Activated T-cell treated with anti-CD3 and anti-CD28 coated beads, Interleukin-2, amount 50 U/mL, for 72 hours (primary cell): Measurements from ENCODE around the gene HTATSF1. TPM values are rescaled to one million over a fixed set of nuclear protein-coding genes. Genes with fewer than 3 reads are reported as not detected.

Experiments
- ATAC-seq, 2 donors: fragments of 150-1000 bp; cut with Tn5 transposase; replicated peaks in 1 of 2; 2 replicates each; pipeline ENCODE4 v1.10.0; 2021; ENCODE audit warnings: moderate library complexity in 2 of 2, mild to moderate bottlenecking in 1 of 2
- DNase-seq, 2 donors: peaks; one replicate each; pipeline ENCODE4 v3.0.0; 2021 to 2022; ENCODE audit warnings: mixed read lengths in 1 of 2
- H3K27ac Mint-ChIP-seq: one replicate; pipeline ENCODE4 v1.8.0; 2022; ENCODE audit warnings: mild to moderate bottlenecking, moderate library complexity, mixed read lengths
- H3K27me3 Mint-ChIP-seq: one replicate; pipeline ENCODE4 v1.8.0; 2022; ENCODE audit warnings: low read depth, mixed read lengths
- H3K36me3 Mint-ChIP-seq, 2 donors: one replicate each; pipeline ENCODE4 v1.8.0; 2022; ENCODE audit warnings: mixed read lengths in 2 of 2, mild to moderate bottlenecking in 1 of 2; ENCODE audit not compliant: insufficient read depth in 2 of 2
- H3K4me1 Mint-ChIP-seq: one replicate; pipeline ENCODE4 v1.8.0; 2022; ENCODE audit warnings: low read depth, mixed read lengths
- H3K4me3 Mint-ChIP-seq, 2 donors: one replicate each; pipeline ENCODE4 v1.8.0; 2022; ENCODE audit warnings: mild to moderate bottlenecking in 2 of 2, mixed read lengths in 2 of 2, moderate library complexity in 2 of 2
- H3K9me3 Mint-ChIP-seq, 2 donors: one replicate each; pipeline ENCODE4 v1.8.0; 2022; ENCODE audit warnings: mixed read lengths in 2 of 2
- total RNA-seq, 2 donors: library from RNA; stranded (reverse); gene quantifications; one replicate each; pipeline ENCODE4 v1.2.3, GENCODE V29; 2022

Gene HTATSF1
- total RNA-seq = 10 to 100 TPM; 37.2 to 39.2 TPM

DNA sequence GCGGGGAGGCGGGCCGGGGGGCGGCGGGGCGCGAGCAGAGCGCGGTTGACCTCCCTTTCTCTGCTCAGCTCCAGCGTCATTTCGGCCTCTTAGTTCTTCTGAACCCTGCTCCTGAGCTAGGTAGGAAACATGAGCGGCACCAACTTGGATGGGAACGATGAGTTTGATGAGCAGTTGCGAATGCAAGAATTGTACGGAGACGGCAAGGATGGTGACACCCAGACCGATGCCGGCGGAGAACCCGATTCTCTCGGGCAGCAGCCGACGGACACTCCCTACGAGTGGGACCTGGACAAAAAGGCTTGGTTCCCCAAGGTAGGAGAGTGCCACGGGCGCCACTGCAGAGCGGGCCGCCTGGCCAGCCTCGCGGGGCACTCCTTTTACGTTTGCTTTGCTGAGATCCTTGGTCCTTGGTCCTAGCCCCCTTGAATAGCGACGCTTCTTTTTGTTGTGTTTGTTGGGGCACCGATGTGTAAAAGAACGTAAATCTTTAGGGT lies at the start of gene HTATSF1:
Gene HTATSF1 (plus strand): TSS at position 37 of the 497 bp plus-strand sequence. CDS start 93 bp downstream, at position 130.
- H3K9me3 Mint-ChIP-seq = no peaks in the 10 kb centered on the region
- ATAC-seq = peak in 1 of 2 donors; percentile 3
- H3K27me3 Mint-ChIP-seq = peaks cover 4% of the 10 kb centered on the region
- DNase-seq = no peak
- peak within 1 kb of the TSS; percentile 98 for H3K27ac Mint-ChIP-seq
- H3K4me1 Mint-ChIP-seq = peaks cover 12% of the 10 kb centered on the region
- H3K4me3 Mint-ChIP-seq = peak within 1 kb of the TSS; percentile 83 to 99
- peaks cover 0 to 2% of the 10 kb centered on the region in 2 donors for H3K36me3 Mint-ChIP-seq

- H3K36me3 Mint-ChIP-seq = no peaks in the 10 kb centered on the region
- no peak for ATAC-seq
These were observed 49.4 kb upstream of the HTATSF1 start for GRCh38 chrX:136447968-136448367.

GRCh38 chrX:136450050-136450830 lies 47.2 kb upstream of the HTATSF1 start:
- no peaks in the 10 kb centered on the region for H3K4me1 Mint-ChIP-seq
- H3K9me3 Mint-ChIP-seq = no peaks in the 10 kb centered on the region
- no peak for ATAC-seq
- H3K27me3 Mint-ChIP-seq = peaks cover 8% of the 10 kb centered on the region
- H3K36me3 Mint-ChIP-seq = no peaks in the 10 kb centered on the region
- DNase-seq = no peak
- H3K27ac Mint-ChIP-seq = no peak overlapping the region
- no peak overlapping the region for H3K4me3 Mint-ChIP-seq

More at GRCh38 chrX:136447968-136448367, 49.4 kb upstream of the HTATSF1 start:
- Mint-ChIP-seq H3K27ac (no peak overlapping the region), H3K4me3 (no peak overlapping the region), H3K4me1 (no peaks in the 10 kb centered on the region), H3K27me3 (peaks cover 8% of the 10 kb centered on the region), H3K9me3 (no peaks in the 10 kb centered on the region)
- DNase-seq = no peak

DNA sequence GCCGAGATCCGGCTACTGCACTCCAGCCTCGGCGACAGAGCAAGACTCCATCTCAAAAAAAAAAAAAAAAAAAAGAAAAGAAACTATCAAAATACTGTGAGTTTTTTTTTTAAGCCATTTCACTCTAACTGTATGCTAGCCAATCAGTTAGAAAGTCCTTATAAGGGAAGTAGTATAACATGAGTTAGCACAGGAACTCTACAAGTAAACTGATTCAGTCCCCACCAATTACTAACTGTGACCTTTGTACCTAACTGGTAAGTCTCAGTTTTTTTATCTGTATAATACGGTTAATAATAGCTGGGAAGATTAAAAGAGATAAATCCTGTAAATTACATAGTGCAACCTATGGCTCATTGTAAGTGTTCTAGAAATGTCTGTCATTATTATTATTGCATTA lies 44.8 kb upstream of the HTATSF1 start:
- DNase-seq (no peak), ATAC-seq (no peak)
- Mint-ChIP-seq H3K27ac (no peak overlapping the region), H3K27me3 (peaks cover 11% of the 10 kb centered on the region), H3K9me3 (no peaks in the 10 kb centered on the region), H3K36me3 (no peaks in the 10 kb centered on the region), H3K4me1 (no peaks in the 10 kb centered on the region), H3K4me3 (no peak overlapping the region)

- Mint-ChIP-seq H3K27ac (no peak overlapping the region), H3K4me3 (no peak overlapping the region)
- ATAC-seq = no peak
These were observed 44.3 kb upstream of the HTATSF1 start for GRCh38 chrX:136453114-136453513.

GRCh38 chrX:136453771-136454170 lies 43.6 kb upstream of the HTATSF1 start:
- Mint-ChIP-seq H3K9me3 (no peaks in the 10 kb centered on the region), H3K4me1 (no peaks in the 10 kb centered on the region), H3K4me3 (no peak overlapping the region), H3K36me3 (no peaks in the 10 kb centered on the region), H3K27me3 (peaks cover 23% of the 10 kb centered on the region), H3K27ac (no peak overlapping the region)
- ATAC-seq (no peak), DNase-seq (no peak)

More at GRCh38 chrX:136453114-136453513, 44.3 kb upstream of the HTATSF1 start:
- Mint-ChIP-seq H3K4me1 (no peaks in the 10 kb centered on the region), H3K9me3 (no peaks in the 10 kb centered on the region), H3K27me3 (peaks cover 16% of the 10 kb centered on the region), H3K36me3 (no peaks in the 10 kb centered on the region)
- no peak for DNase-seq

GRCh38 chrX:136456133-136456532 lies 41.3 kb upstream of the HTATSF1 start:
- peaks cover 25% of the 10 kb centered on the region for H3K27me3 Mint-ChIP-seq
- H3K4me1 Mint-ChIP-seq = no peaks in the 10 kb centered on the region
- DNase-seq = no peak
- H3K36me3 Mint-ChIP-seq = no peaks in the 10 kb centered on the region
- no peak overlapping the region for H3K4me3 Mint-ChIP-seq
- H3K27ac Mint-ChIP-seq = no peak overlapping the region
- H3K9me3 Mint-ChIP-seq = no peaks in the 10 kb centered on the region
- no peak for ATAC-seq

GRCh38 chrX:136457303-136457917 lies 40.0 kb upstream of the HTATSF1 start:
- DNase-seq (no peak), ATAC-seq (no peak)
- Mint-ChIP-seq H3K4me3 (no peak overlapping the region), H3K4me1 (no peaks in the 10 kb centered on the region), H3K9me3 (no peaks in the 10 kb centered on the region), H3K36me3 (no peaks in the 10 kb centered on the region), H3K27me3 (peaks cover 33% of the 10 kb centered on the region), H3K27ac (no peak overlapping the region)

- no peaks in the 10 kb centered on the region for H3K9me3 Mint-ChIP-seq
- H3K4me3 Mint-ChIP-seq = no peak overlapping the region
- ATAC-seq (no peak), DNase-seq (no peak)
- no peaks in the 10 kb centered on the region for H3K36me3 Mint-ChIP-seq
- H3K27ac Mint-ChIP-seq = no peak overlapping the region
- peaks cover 17% of the 10 kb centered on the region for H3K27me3 Mint-ChIP-seq
- no peaks in the 10 kb centered on the region for H3K4me1 Mint-ChIP-seq
These were observed 32.8 kb upstream of the HTATSF1 start for GRCh38 chrX:136464589-136464988.

DNA sequence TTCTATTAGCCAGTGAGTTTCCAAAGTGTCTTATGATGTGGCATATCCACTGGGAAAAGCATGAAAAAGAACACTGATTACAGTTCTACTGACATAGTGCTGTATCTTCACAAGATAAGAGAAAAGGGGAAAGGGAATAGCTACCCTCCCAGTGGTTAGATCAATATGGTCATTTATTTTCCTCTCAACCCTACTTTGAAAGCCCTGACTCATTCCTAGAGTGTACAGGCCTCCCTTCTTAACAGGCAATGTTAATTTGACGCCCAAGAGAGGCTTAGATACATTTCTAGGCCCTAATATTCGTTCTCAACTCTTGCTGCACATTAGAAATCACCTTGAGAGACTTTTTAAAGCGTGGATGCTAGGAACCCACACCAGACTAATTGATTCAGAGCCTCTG lies 30.1 kb upstream of the HTATSF1 start:
- Mint-ChIP-seq H3K27me3 (peaks cover 15% of the 10 kb centered on the region), H3K9me3 (no peaks in the 10 kb centered on the region), H3K4me3 (no peak overlapping the region), H3K36me3 (no peaks in the 10 kb centered on the region), H3K27ac (no peak overlapping the region), H3K4me1 (no peaks in the 10 kb centered on the region)
- no peak for DNase-seq
- ATAC-seq = no peak

DNA sequence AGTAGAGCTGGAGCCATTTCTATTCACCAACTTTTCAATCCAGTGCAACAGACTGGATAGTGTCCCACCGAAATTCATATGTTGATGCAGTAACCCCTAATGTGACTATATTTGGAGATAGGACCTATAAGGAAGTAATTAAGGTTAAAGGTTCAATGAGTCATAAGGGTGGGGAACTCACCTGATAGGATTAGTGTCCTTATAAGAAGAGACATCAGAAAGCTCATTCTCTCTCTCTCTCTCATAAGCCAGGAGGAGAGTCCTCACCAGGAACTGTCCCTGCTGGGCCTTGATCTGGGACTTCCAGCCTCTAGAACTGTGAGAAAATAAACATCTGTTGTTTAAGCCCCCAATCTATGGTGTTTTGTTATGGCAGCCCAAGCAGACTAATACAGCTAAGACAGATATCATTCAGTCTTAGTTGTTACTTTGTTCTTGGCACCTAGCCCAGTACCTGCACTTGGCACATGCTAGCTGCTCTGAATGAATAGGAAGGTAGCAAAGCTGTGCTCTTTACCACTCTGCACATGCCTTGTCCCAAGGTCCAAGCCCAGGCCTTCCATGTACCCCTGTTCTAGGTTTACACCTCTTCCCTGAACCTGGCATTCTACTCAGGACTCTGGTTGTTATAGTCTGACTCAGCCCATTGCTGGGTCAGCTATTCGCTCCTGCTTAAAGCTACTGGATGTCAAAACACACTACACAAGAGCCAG lies 28.8 kb upstream of the HTATSF1 start:
- peaks cover 0 to 2% of the 10 kb centered on the region in 2 donors for H3K9me3 Mint-ChIP-seq
- H3K27me3 Mint-ChIP-seq = peaks cover 13% of the 10 kb centered on the region
- no peak for ATAC-seq
- no peak overlapping the region for H3K27ac Mint-ChIP-seq
- no peaks in the 10 kb centered on the region for H3K36me3 Mint-ChIP-seq
- DNase-seq = no peak
- no peak overlapping the region for H3K4me3 Mint-ChIP-seq
- no peaks in the 10 kb centered on the region for H3K4me1 Mint-ChIP-seq

DNA sequence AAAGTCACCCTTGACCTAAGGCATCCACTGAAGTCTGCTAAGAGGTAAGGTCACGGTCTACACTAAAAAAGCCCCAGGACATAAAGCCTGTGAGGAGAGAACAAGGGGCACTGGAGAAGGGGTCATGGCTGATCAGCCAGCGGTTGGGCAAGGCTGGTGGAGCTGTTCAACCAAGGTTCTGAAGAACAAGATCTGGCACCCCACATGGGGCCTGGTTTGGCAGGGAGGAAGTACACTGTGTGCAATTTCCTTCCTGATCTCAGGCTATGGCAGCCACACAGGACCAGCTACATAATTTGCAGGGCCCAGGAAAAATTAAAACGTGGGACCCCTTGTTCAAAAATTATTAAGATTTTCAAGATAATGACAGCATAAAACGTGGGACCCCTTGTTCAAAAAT lies 23.7 kb upstream of the HTATSF1 start:
- ATAC-seq = no peak
- Mint-ChIP-seq H3K27me3 (peaks cover 14% of the 10 kb centered on the region), H3K9me3 (peaks cover 0 to 2% of the 10 kb centered on the region in 2 donors), H3K4me1 (no peaks in the 10 kb centered on the region), H3K4me3 (no peak overlapping the region), H3K27ac (no peak overlapping the region), H3K36me3 (no peaks in the 10 kb centered on the region)
- no peak for DNase-seq

DNA sequence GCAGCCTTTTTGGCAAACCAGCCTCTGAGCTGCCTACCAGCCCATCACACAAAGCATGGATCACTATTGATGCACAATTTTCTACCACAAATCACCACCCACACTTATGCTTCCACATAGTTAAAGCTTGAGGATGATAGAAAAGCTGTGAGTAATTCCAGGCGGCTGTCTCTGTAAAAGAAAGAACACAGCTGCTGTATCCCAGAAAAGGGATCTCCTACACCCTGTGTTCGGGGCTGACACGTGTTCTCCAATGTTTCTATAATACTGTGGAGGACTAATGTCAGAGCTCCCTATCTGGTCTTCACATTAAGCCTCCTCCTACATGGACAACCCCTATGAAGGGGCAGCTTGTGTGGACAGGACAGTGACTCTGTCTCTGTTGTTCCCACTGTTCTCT lies 22.2 kb upstream of the HTATSF1 start:
- DNase-seq = no peak
- Mint-ChIP-seq H3K9me3 (peaks cover 0 to 2% of the 10 kb centered on the region in 2 donors), H3K27me3 (peaks cover 14% of the 10 kb centered on the region)

More for the DNA sequence above, 22.2 kb upstream of the HTATSF1 start:
- Mint-ChIP-seq H3K36me3 (no peaks in the 10 kb centered on the region), H3K4me3 (no peak overlapping the region), H3K4me1 (no peaks in the 10 kb centered on the region), H3K27ac (no peak overlapping the region)
- ATAC-seq = no peak
